Ovary (tissue), 9 donors: ENCODE data around the gene RAB37. TPM values are rescaled to one million over a fixed set of nuclear protein-coding genes. Genes with fewer than 3 reads are reported as not detected.
A peak's percentile ranks its signal among the peaks of the same experiment; 100 is the strongest.

Experiments
- DNase-seq, 5 donors: peaks; one replicate each; pipeline ENCODE4 v3.0.0-alpha.2; 2019 to 2020
- H3K27ac ChIP-seq, 2 donors: fragments of 200-600 bp; one replicate each; pipeline versions ENCODE4 v1.5.1 to v1.8.0; 2019 to 2022
- H3K27me3 ChIP-seq: fragments of 200-600 bp; one replicate; pipeline ENCODE4 v1.8.0; 2022
- H3K36me3 ChIP-seq: fragments of 200-600 bp; sonication (generic); one replicate; pipeline ENCODE4 v1.5.1; 2019
- H3K4me1 ChIP-seq: one replicate; pipeline ENCODE4 v1.8.1; 2013; ENCODE audit warnings: mild to moderate bottlenecking, moderate library complexity; ENCODE audit not compliant: insufficient read depth
- H3K4me3 ChIP-seq: fragments of 200-600 bp; sonication (generic); one replicate; pipeline ENCODE4 v1.5.1; 2017
- H3K9me3 ChIP-seq, 2 donors: fragments of 200-600 bp in 1 of 2; sonication (generic) in 1 of 2; one replicate each; pipeline versions ENCODE4 v1.5.1 to v1.8.1; 2013 to 2019; ENCODE audit warnings: mild to moderate bottlenecking in 1 of 2, moderate library complexity in 1 of 2
- EP300 ChIP-seq: sonication (generic); formaldehyde crosslinking; IDR thresholded peaks from one replicate; pipeline ENCODE4 v1.6.1; 2017; ENCODE audit warnings: antibody characterized with exemption
- POLR2A ChIP-seq: fragments of 450-650 bp; IDR thresholded peaks from one replicate; pipeline ENCODE4 v1.6.1; 2017; ENCODE audit warnings: antibody characterized with exemption, mild to moderate bottlenecking, moderate library complexity
- WGBS, 3 donors: extraction: QIAGEN DNeasy Blood & Tissue Kit in 1 of 3; methylation state at CpG; one replicate each; pipeline versions ENCODE4 v1.1.5 to v1.1.7; 2013 to 2017; 5-methylcytosine and 5-hydroxymethylcytosine counted together
- intact Hi-C, 4 donors: fragments of 100-400 bp; cut with DNase I; formaldehyde crosslinking; loops; one replicate each; pipeline versions ENCODE4 v1.11.0 to v1.15.1; 2022 to 2023
- polyA plus RNA-seq, 2 donors: library from polyadenylated mRNA; stranded (reverse); fragments of 200-250 nt in 1 of 2; fragments of 350-450 nt in 1 of 2; fragmentation: Illumina TruSeq in 1 of 2; extraction: RNeasy Lipid Tissue Mini Kit (QIAGEN cat#74804) in 1 of 2; gene quantifications; one replicate each; pipeline ENCODE4 v1.2.3, GENCODE V29; 2013 to 2014
- total RNA-seq, 7 donors: library from RNA; depleted of rRNA in 2 of 7; stranded (reverse); fragments of >200 nt in 2 of 7; fragmentation: NEBNext Ultra II Directional in 3 of 7; extraction: Animal tissue kit (Norgen Biotek cat#: 25700) in 3 of 7; gene quantifications; one replicate each; pipeline versions ENCODE4 v1.1.0 to v1.2.4, GENCODE V29; 2016 to 2023
- TF ChIP-seq, protein P1 (sequence below), 3 donors: fragments of 450-650 bp in 2 of 3; fragments of 200-600 bp in 1 of 3; IDR thresholded peaks; one replicate each; pipeline versions ENCODE4 v1.5.1 to v1.8.0; 2016 to 2022; ENCODE audit warnings: antibody characterized with exemption in 3 of 3, mild to moderate bottlenecking in 1 of 3
- donor health status: DM: no; HTN: no; CAD: no; lungs with moderate emphysema.
- donor health status: DM: no; HTN: no; CAD: no.
- donor health status: Bipolar disorder and iron deficiency.
- donor health status: DM: yes; HTN: yes; CAD: no.
- donor health status: DM: no; HTN: no; CAD: no.
- donor health status: DM: yes; HTN: yes; CAD: no.

RAB37 gene
- total and polyA plus RNA-seq, 9 donors = 0.45 to 2.4 (median 0.58) TPM; not detected in 2

- Histone ChIP-seq H3K36me3 (no peaks in the 10 kb centered on the region), H3K9me3 (no peaks in the 10 kb centered on the region), H3K4me3 (peak overlapping the region; percentile 72), H3K27ac (peak overlapping the region in 1 of 2 donors; percentile 7), H3K27me3 (no peaks in the 10 kb centered on the region), H3K4me1 (peaks cover 10% of the 10 kb centered on the region)
- TF ChIP-seq POLR2A = no peak
- TF ChIP-seq, protein P1, sequence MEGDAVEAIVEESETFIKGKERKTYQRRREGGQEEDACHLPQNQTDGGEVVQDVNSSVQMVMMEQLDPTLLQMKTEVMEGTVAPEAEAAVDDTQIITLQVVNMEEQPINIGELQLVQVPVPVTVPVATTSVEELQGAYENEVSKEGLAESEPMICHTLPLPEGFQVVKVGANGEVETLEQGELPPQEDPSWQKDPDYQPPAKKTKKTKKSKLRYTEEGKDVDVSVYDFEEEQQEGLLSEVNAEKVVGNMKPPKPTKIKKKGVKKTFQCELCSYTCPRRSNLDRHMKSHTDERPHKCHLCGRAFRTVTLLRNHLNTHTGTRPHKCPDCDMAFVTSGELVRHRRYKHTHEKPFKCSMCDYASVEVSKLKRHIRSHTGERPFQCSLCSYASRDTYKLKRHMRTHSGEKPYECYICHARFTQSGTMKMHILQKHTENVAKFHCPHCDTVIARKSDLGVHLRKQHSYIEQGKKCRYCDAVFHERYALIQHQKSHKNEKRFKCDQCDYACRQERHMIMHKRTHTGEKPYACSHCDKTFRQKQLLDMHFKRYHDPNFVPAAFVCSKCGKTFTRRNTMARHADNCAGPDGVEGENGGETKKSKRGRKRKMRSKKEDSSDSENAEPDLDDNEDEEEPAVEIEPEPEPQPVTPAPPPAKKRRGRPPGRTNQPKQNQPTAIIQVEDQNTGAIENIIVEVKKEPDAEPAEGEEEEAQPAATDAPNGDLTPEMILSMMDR (IDR thresholded peaks at IDR 0.05) = no peak
- TF ChIP-seq EP300 = no peak
- intact Hi-C loops = loop anchor here in 3 of 4 donors (5.0 to 10.0 kb wide), 3 partner anchors 113 to 535 kb away; partner anchors contain the start of gene TTYH2 (in 1 of the 3)
- 2 to 7% (median 2%) methylated on average over 28 to 46 of the region's 46 CpGs for WGBS, 3 donors
- peak in 2 of 5 donors; percentile 40 to 51 for DNase-seq
Observed at GRCh38 chr17:74749279-74750038, 12.4 kb downstream of the RAB37 start.

DNA sequence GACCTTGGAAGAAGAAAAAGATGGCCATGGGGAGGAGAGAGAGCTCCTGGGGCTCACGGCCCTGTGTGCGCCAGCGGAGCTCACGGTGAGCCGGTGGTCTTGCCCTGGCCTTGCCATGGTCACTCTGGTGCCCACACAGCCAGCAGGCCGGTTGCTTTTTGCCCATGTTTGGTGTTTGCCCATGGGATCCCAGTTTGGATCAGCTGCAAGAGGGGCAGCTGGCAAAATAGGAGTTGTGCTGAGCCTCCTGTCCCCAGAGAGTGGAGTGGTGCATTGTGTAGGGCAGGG is 12.9 kb downstream of the RAB37 start:
- H3K36me3 ChIP-seq = no peaks in the 10 kb centered on the region
- DNase-seq = no peak
- H3K9me3 ChIP-seq = no peaks in the 10 kb centered on the region
- WGBS, 3 donors = 35 to 54% (median 41%) methylated on average over 6 of the region's 6 CpGs
- TF ChIP-seq POLR2A = no peak
- TF ChIP-seq, protein P1 (IDR thresholded peaks at IDR 0.05) = no peak
- no peak for TF ChIP-seq EP300
- peak overlapping the region; percentile 72 for H3K4me3 ChIP-seq
- H3K27ac ChIP-seq = no peak overlapping the region
- intact Hi-C loops = no loop called here
- H3K4me1 ChIP-seq = peaks cover 10% of the 10 kb centered on the region
- no peaks in the 10 kb centered on the region for H3K27me3 ChIP-seq

- Histone ChIP-seq H3K27me3 (no peaks in the 10 kb centered on the region), H3K9me3 (no peaks in the 10 kb centered on the region)
- intact Hi-C loops = no loop called here
Observed at GRCh38 chr17:74750327-74751069, 13.4 kb downstream of the RAB37 start.

DNA sequence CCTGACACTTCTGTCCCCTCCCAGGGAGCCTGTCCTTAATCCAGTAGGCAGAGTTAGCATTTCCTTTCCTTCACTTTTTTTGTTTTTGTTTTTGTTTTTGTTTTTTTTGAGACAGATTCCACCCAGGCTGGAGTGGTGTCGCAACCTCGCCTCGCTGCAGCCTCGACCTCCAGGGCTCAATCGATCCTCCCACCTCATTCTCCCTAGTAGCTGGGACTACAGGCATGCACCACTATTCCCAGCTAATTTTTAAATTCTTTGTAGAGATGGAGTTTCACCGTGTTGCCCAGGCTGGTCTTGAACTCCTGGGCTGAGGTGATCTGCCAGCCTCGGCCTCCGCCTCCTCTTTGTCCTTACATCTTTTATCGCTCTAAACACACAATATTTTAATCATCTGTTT is 15.4 kb downstream of the RAB37 start:
- H3K36me3 ChIP-seq = no peaks in the 10 kb centered on the region
- TF ChIP-seq EP300 (no peak), POLR2A (no peak)
- TF ChIP-seq, protein P1 (IDR thresholded peaks at IDR 0.05) = no peak
- DNase-seq = no peak
- H3K27ac ChIP-seq = no peak overlapping the region
- no peaks in the 10 kb centered on the region for H3K9me3 ChIP-seq
- no peak overlapping the region for H3K4me3 ChIP-seq
- WGBS, 3 donors = 75 to 84% (median 82%) methylated on average over 9 of the region's 9 CpGs
- intact Hi-C loops = no loop called here
- peaks cover 12% of the 10 kb centered on the region for H3K4me1 ChIP-seq
- H3K27me3 ChIP-seq = no peaks in the 10 kb centered on the region

More at GRCh38 chr17:74750327-74751069, 13.4 kb downstream of the RAB37 start:
- Histone ChIP-seq H3K4me1 (peaks cover 10% of the 10 kb centered on the region), H3K4me3 (peak overlapping the region; percentile 72), H3K36me3 (no peaks in the 10 kb centered on the region), H3K27ac (no peak overlapping the region)
- TF ChIP-seq POLR2A = no peak
- TF ChIP-seq, protein P1 (IDR thresholded peaks at IDR 0.05) = no peak
- WGBS, 3 donors = 65 to 75% (median 66%) methylated on average over 13 of the region's 13 CpGs
- peak in 1 of 5 donors; percentile 29 for DNase-seq
